ENCODE data around the gene AAK1.

AAK1 gene

DNA sequence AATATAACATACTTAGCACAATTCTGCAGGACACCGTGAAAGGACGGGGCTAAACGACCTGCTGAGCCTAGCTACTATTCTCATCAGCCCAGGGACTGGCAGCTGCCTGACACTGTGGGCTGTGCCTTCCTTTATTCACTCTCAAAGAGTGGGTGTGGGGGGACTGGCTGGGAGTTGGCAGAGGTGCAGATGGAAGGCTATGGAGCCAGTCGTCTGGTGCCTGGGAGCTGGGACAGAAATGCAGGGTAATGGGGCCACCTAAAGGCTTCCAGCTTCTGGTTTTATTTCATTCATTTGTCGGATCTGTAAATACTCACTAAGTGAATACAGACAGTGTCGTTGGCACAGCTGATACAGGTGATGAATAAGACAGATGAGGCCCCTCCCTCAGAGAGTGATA is 150.3 kb downstream of the AAK1 start:
- no peak for DNase-seq (ENCODE audit: low read depth in 2 of 2)

DNA sequence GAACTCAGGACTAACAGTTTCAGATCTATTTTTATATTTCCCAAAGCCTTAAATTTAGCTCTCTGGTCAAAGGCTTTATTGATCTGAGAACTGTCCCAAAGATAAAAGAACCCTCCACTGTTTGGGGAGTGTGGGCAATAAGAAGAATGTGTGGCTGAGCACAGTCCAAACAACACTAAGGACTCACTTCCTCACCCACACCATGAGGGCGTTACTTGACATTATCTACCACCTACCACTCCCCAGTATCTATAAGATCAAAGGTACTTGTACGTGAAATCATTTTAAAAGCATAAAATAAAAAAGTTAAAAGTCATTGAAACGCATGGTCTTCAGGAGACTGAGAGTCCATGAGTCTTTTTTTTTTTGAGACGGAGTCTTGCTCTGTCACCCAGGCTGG is 151.7 kb downstream of the AAK1 start:
- DNase-seq (ENCODE audit: low read depth in 2 of 2): no peak

DNA sequence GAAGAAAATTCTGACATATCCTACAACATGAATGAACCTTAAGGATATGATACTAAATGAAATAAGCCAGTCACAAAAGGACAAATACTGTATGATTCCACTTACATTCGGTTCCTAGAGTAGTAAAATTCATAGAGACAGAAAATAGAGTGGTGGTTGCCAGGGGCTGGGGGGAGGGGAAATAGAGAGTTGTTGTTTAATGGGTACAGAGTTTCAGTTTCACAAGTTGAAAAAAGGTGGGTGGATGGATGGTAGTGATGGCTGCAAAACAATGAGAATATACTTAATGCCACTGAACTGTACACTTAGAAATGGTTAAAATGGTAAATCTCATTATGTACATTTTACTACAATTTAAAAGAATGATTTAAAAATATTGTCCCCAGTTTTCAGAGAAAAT is 153.1 kb downstream of the AAK1 start:
- DNase-seq (ENCODE audit: low read depth in 2 of 2): no peak

DNA sequence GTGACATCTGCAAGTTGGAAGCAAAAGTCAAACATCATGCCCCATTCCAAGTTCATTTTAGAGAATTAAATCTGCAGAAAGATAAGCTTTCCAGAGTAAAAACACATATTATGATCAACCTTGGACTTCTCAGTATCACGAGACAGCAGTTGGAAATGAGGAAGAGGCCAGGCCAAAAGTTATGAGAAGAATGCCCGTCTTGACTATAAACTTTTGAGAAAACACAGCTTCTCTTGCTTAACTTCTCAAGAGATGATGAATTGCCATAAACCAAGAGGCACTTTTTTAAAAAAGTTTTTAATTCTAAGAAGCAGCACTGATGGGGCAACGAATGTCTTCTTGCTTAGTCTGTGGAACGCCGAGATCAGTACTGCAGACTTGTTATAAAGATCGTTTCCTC is 153.7 kb downstream of the AAK1 start:
- no peak for DNase-seq (ENCODE audit: low read depth in 2 of 2)

DNA sequence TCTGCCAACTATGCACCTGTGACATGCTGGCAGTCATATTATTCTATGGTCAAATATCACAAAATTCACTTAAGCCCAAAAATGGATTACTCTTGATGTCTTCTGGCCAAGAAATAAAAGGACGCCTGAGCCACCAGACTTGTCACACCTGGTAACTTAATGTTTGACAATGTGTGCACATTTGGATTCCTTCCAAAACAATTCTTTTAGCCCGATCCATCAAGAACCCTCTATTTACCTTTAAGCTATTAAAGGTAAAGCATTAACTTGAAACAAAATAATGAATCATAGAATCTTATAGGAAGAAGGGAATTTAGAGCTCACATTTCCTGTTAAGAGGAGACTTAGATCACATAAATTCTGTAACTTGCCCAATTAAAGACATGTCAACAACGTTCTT is 159.8 kb downstream of the AAK1 start:
- no peak for DNase-seq (ENCODE audit: low read depth in 2 of 2)

DNA sequence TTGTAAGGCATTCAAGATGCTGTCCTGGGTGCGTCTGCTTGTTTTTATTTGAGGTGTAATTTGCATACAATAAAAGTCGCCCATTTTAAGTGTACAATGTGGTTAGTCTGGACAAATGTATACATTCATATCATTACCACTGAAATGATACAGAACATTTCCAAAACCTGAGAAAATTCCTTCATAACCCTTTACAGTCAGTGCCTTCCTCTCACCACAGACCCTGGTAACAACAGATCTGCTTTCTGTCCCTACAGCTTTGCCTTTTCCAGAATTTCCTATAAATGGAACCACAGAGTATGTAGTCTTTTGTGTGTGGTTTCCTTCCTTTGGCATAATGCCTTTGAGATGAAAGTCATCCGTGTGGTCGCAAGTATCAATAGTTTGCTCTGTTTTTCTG is 160.5 kb downstream of the AAK1 start:
- no peak for DNase-seq (ENCODE audit: low read depth in 2 of 2)

DNA sequence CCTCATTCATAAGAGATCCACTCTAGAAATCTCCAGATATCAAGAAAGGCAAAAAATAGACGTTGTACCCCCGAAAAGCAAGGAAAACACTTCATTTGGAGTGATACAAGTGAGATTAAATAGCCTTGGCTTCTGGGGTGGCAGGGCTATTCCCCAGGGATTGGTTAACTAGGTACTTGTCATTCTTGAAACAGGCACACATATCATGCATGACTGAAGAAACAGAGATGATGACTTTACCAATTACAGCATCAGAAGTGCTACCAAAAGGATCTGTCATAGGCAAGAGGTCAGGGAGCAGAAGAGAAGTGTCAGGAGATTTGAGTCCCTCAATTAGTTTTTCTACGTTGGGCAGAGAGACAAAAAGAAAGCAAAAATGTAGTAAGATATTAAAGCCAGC is 161.1 kb downstream of the AAK1 start:
- no peak for DNase-seq (ENCODE audit: low read depth in 2 of 2)

DNA sequence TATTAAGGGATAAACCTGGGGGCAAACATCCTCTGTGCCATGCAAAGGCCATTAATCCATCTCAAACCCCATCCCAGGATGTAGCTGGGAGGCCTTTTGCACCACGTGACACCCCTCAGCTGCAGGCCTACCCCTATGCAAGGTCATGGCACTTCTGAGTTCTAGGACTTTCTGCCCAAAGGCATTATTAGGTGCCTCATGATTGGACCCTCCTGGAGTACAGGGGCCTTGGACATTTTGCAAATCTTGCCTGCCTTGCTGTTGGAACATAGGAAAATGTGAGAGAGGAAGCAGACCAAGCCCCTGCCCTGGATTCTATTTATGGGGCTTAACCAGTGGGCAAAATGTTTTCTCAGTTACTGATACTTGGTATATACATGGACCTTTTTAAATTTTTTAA is 162.1 kb downstream of the AAK1 start:
- no peak for DNase-seq (ENCODE audit: low read depth in 2 of 2)

DNA sequence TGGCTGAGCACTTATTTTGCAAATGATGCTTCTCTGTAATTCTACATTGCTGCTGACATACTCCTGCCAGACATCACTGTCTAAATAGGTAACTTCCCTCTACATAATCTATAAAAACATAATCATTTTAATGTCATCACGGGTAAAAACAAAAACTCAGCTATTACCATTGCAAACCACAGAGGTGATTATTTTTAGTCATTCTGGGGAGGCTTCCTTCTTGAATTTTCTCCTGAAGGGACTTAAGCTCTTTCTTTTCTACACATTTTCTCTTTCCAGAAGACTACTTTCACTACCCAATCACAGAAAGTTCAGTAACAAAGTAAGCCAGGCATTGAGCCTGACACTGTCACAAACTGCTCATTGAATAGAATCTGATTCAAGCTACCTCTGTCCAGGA is 165.9 kb downstream of the AAK1 start:
- no peak for DNase-seq (ENCODE audit: low read depth in 2 of 2)

DNA sequence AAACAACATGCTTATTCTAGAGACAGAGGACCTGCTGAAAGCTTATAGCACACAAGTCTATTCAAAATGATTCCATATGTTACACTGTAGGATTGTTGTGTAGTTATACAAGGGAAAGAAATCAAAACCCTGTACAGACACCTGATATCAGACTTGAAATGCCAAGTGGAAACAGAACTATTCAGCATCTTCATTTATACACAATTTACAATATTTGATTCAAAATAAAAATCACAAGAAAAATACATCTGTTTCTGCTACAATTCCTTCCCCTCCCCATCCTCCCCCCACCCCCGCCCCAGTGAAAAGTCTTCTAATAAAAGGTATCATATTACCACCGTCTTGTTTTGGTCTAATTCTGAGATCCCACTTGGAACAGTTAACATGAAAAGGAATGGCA is 168.9 kb downstream of the AAK1 start:
- no peak for DNase-seq (ENCODE audit: low read depth in 2 of 2)

DNA sequence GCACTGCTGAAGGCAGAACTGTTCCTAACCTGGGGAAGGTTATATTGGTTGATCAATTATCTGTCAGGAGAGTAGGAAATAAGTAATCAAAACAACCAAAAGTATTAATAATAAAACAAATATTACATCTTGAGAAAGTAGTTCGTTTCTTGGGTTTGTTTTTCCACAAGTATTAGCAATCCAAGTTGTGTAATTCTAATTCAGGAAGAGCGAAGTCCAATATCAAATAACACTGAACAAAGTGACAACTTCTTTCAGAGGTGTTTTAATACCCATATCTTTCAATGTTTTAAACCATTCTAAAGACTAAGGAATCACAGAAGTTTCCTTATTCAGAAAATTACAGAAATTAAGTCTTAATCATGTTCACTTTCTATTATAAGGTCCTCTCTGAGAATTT is 171.7 kb downstream of the AAK1 start:
- no peak for DNase-seq (ENCODE audit: low read depth in 2 of 2)

DNA sequence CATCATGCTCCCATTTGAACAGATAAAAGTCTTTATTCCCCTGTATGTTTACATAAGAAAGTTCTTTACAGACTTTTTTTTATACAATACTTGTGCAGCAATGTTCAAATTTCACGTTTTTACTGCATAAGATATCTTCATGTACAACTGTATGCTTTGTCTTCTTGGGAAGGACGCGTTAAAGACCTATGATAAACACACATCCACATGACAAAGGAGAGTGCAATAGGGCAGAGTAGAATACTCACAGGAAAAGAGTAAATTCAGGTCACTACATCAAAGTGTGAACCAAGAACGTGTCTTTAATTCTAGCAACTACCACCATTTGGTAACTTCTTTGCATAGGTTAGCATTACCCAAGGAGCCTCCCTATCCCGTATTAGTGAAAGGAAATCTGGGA is 172.6 kb downstream of the AAK1 start:
- DNase-seq (ENCODE audit: low read depth in 2 of 2): no peak

DNA sequence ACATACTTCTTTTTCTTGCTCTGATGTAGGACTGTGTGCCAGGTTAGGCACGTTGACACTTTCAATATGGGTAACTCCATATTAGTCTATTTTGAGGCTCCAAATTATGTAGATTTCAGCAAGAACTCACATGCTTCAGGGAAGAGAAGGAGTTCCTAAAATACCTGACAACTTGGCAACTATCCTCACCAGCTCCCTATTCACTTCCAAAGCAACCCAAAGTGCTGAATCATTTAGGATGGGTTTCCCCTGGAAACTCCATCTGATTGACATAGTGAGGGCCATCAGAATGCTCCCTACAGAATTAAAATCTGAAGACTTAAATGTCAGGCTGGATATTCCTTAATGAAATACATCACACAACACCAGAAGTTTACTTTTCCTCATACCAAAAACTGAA is 173.8 kb downstream of the AAK1 start:
- DNase-seq (ENCODE audit: low read depth in 2 of 2): no peak

DNA sequence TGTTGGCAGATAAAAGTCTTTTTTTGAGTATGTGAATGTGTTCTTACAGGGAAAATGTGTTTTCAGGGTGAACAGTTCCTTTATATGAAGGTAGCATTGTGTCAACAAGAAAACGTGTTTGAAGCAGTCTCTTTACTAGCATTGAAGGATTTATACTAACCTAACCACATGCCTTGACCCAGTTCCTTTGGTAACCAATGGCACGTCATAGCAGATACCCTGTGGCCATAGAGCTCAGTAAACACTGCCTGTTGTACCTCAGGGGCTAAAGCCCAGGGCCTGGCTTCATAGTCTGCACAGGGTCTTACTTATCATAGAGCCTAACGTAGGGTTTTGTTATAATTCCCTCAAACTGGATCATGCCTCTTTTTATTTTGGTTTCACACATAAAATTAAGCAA is 174.2 kb downstream of the AAK1 start:
- no peak for DNase-seq (ENCODE audit: low read depth in 2 of 2)

DNA sequence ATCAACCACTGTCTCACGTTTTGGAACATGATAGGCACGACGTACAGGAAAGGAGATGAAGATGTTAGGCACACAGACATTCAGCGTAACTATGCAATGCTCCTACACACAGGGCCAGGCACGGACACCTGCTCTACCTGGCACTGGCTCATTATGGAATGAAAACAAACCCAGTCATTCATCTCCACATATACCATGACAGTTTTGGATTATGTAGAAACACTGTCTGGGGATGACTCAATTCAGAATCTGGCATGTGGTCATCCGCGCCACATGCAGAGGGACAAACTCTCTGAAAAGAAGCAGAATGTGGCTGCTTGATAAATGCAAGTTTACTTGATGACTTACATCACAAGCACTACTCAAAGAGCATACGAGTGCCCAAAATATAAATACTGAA is 176.8 kb downstream of the AAK1 start:
- DNase-seq (ENCODE audit: low read depth in 2 of 2): no peak

DNA sequence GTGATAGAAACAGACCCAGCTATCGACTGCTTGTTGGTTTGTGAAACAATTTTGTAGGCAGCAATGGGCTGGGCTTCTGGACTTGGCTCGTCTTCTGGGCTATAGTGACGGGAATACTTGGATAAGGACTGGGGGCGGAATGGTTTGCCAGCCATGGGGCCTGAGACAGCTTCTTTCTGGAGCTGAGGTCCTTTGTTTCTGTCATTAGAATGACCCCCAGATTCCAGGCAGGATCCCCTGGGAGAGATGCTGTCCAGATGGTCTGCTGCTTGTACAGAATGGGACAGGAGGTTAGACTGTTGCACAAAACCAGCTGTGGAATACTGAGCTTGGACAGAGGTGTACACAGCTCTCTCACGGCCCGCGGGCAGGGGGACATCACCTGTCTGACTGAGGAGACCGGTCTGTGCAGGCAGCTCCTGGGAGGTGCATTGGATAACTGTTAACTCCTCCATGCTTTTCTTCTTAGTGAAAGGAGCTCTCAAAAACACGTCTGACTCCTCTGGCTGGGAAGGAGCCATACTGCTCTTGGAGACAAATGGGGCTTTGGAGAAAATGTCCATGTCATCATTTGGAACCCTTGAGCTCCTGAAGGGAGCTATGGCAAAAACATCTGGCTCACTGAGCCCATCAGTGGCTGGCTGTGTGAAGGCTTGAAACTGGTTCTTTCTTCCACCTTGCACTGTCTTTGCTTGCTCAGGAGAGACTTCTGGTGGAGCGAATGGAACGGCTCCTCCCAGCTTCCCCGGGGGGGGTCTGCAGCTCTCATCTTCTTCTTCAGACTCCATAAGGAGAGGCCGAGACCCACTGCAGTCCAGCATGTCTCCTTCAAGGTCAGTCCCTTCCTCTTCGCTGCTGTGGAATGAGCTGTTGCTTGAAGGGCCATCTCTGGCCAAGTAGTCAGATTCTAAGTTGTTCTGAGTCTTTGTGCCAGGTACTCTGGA is 177.8 kb downstream of the AAK1 start:
- no peak for DNase-seq (ENCODE audit: low read depth in 2 of 2)

DNA sequence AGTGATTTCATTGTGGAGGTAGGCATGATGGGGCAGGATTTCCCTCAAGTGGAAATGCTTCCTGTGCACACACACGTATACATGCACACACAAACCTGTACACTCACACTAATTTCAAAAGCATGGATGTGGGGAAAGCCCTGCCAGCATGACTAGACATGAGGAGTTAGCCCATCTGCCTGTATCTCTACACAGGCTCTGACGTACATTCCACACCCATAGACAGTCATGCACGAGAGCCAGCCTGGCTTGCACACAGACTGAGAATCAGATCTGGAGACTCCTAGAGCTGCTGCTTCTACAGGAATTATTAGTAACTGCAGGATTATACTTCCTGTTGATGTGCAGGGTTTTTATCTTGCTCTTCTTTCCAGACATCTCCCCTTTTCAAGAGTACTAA is 179.0 kb downstream of the AAK1 start:
- peak in 1 of 2 experiments; percentile 8 for DNase-seq (ENCODE audit: low read depth in 2 of 2)

DNA sequence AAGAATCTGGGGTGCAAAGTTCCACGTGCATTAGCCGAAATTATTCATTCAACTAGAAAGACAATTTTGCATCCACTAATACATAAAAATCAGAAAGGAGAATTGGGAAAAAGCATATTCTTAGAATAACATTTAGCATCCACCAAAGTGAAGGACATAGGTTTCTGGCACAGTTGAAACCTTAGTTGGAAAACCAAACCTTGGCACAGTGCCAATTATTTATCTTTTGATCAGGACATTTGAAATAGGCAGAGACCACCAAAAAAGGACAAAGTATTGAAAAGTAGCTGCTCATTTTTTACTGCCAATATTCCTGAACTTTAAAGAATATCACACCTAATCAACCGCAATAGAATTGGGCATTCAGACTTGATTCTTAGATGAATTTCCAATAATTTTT is 180.8 kb downstream of the AAK1 start:
- no peak for DNase-seq (ENCODE audit: low read depth in 2 of 2)

DNA sequence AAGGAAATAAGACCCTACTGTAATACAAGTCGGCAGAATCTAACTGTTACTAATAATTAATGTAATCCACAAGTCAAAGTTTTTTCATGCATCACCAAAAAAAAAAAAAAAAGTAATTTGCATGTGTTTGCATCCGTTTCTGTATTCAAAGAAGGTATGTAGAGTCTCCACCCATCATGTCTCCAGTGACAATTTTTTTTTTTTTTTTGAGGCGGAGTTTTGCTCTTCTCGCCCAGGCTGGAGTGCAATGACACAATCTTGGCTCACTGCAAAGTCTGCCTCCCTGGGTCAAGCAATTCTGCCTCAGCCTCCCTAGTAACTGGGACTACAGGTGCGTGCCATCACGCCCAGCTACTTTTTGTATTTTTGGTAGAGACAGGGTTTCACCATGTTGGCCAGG is 182.1 kb downstream of the AAK1 start:
- no peak for DNase-seq (ENCODE audit: low read depth in 2 of 2)

DNA sequence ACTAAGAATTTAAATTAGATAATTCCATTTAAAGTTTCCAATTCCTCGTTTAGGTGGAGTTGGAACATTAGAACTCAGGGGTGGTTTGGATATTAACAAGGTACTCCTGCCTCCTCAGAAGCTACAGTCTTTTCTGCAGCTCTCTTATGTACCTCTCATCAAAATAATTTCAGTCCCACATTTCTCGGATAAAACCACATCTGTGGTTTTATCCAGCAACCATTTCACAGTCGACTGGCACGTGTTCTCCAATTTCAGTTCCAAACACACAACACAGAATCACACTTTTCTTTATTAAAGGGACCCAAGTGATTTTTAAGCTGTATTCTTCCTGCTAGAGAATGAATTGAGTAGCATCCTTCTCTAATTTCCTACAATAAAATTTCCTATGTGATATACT is 183.6 kb downstream of the AAK1 start:
- no peak for DNase-seq (ENCODE audit: low read depth in 2 of 2)

DNA sequence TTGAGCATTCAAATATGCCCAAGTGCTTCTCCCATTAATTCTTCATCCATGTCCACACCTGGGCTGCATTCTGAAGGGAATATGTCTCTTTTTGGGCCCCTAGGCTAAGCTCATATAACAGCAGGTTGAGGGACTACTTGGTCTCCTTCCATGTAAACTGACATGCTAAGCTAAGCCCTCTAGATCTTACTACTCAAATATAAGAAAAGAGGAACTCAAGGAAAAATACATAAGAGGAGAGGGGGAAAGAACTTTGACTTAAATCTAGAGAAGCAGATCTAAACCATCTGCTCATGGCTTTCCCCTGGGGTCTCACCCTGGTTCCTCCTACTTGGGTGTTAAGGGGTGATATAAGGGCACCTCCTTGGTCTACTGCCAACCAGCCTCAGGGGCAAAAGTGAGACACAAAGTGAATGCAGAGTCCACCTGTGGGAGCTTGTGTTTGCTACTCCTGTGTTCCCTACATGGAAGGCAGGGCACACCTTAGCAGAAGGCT is 186.5 kb downstream of the AAK1 start:
- DNase-seq (ENCODE audit: low read depth in 2 of 2): no peak

DNA sequence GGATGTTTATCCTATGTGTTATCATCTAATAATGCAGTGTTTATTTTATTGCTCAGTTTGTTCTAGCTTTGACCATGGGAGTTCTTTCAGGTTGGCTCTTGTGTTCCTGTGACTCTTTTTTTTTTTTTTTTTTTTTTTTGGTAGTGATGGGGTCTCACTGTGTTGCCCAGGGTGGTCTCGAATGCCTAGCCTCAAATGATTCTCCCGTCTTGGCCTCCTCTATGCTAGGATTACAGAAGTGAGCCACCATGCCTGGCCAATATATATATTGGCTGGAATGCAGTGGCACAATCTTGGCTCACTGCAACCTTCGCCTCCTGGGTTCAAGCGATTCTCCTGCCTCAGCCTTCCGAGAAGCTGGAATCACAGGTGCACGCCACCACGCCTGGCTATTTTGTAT is 187.4 kb downstream of the AAK1 start:
- DNase-seq (ENCODE audit: low read depth in 2 of 2): no peak

DNA sequence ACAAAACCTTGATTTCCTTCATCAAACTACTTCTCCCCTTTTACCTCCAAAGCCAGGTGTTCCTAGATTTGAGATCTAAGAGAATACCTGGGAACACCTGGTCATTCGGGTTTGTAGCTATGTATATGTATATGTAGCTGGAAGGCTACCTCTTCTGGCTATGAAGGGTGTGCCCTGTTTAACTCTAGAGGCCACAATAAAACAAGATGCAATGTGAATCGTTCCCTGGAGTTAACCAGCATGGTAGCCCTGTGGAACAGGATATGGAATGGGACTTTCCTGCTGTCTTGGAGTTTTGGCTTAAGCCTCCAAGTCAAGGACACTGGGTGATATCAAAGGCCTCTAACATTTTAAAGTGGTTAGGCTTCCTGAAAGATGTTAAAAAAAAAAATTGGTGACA is 188.6 kb downstream of the AAK1 start:
- DNase-seq (ENCODE audit: low read depth in 2 of 2): no peak

Measured in fibroblast of skin of left quadriceps (primary cell).